ENCODE measurements around the gene MEOX1.

DNA sequence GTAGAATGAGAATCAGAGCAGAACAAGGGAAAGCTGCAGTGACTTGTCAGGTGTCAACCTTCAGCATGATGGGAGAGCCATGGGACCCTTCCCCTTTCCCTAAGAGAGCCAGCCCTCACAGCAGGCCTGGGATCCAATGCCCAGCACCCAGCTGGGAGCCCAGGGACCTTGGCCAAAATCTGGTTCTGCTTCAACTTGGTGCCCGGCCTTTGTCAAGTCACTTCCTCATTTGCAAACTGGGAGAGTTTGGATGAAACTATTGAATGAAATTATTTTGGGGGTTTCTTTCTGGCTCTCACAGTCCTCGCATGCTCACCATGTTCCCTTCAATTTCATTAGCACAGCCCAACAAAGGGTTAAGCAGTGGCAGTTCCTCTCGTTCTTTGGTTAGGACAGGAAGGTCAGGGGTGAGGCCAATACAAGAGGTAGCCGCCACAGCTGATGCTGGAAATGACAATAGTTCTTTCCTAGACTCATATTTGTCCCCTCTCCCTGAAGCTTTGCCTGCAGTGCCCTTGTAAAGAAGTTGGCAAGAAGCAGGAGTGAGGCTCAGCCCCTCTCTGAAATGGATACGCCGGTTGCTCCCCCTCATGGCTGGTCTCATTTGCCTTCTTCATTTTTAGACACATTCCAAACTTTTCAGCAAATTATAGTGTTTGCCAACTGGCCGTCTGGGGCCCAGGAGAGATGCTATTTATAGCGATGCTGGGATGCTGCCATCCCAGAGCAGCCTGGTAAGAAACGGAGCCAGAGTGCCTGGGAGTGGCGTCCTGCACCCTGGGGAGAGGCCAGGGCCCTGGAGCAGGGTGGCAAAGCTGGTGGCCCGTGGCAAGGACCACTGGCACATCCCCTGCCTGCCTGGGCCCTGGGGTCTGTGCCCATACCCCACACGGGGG lies 34.5 kb upstream of the MEOX1 start:
- TF ChIP-seq, protein P1, sequence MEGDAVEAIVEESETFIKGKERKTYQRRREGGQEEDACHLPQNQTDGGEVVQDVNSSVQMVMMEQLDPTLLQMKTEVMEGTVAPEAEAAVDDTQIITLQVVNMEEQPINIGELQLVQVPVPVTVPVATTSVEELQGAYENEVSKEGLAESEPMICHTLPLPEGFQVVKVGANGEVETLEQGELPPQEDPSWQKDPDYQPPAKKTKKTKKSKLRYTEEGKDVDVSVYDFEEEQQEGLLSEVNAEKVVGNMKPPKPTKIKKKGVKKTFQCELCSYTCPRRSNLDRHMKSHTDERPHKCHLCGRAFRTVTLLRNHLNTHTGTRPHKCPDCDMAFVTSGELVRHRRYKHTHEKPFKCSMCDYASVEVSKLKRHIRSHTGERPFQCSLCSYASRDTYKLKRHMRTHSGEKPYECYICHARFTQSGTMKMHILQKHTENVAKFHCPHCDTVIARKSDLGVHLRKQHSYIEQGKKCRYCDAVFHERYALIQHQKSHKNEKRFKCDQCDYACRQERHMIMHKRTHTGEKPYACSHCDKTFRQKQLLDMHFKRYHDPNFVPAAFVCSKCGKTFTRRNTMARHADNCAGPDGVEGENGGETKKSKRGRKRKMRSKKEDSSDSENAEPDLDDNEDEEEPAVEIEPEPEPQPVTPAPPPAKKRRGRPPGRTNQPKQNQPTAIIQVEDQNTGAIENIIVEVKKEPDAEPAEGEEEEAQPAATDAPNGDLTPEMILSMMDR (conservative IDR thresholded peaks at IDR 0.05; ENCODE audit: low read depth, low read length) = no peak
- TF ChIP-seq RCOR1 (IDR thresholded peaks at IDR 0.05; ENCODE audit: insufficient replicate concordance, low read length) (no peak), NFE2L2 (IDR thresholded peaks at IDR 0.05; ENCODE audit: low read depth, low read length) (no peak), MAFK (IDR thresholded peaks at IDR 0.05; ENCODE audit: low read depth, low read length) (no peak), POLR2A (IDR thresholded peaks at IDR 0.05; ENCODE audit: low read depth, low read length) (no peak)
- TF ChIP-seq, protein P2, sequence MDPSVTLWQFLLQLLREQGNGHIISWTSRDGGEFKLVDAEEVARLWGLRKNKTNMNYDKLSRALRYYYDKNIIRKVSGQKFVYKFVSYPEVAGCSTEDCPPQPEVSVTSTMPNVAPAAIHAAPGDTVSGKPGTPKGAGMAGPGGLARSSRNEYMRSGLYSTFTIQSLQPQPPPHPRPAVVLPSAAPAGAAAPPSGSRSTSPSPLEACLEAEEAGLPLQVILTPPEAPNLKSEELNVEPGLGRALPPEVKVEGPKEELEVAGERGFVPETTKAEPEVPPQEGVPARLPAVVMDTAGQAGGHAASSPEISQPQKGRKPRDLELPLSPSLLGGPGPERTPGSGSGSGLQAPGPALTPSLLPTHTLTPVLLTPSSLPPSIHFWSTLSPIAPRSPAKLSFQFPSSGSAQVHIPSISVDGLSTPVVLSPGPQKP (IDR thresholded peaks at IDR 0.05; ENCODE audit: borderline replicate concordance, low read depth, low read length) = no peak

Measured in IMR-90 (cell line).